PFSK-1 (cell line): Measurements from ENCODE around the gene CLIP1.

Experiments used
- FOXP2 ChIP-seq: optimal IDR thresholded peaks from 2 replicates; pipeline ENCODE3; 2011; ENCODE audit warnings: borderline replicate concordance, control low read depth, inconsistent platforms; ENCODE audit not compliant: insufficient read depth; ENCODE audit errors: extremely low read length, extremely low read depth
- POLR2AphosphoS5 ChIP-seq: IDR thresholded peaks from 2 replicates; pipeline ENCODE4 v1.6.1; 2012; ENCODE audit warnings: low read depth, mild to moderate bottlenecking, control low read depth, low read length, moderate library complexity
- REST ChIP-seq, 2 experiments: IDR thresholded peaks; 2 replicates each; pipeline versions ENCODE4 v1.6.1 to v1.8.0; 2011 to 2012; ENCODE audit warnings: low read depth in 2 of 2, low read length in 2 of 2, control low read depth in 1 of 2, inconsistent platforms in 1 of 2, mild to moderate bottlenecking in 1 of 2, moderate library complexity in 1 of 2; ENCODE audit not compliant: insufficient read depth in 1 of 2
- SIN3A ChIP-seq: IDR thresholded peaks from 2 replicates; pipeline ENCODE4 v1.6.1; 2012; ENCODE audit warnings: mild to moderate bottlenecking, low read length, moderate library complexity, borderline replicate concordance; ENCODE audit not compliant: insufficient read depth
- TAF1 ChIP-seq: IDR thresholded peaks from 2 replicates; pipeline ENCODE4 v1.6.1; 2012; ENCODE audit warnings: low read length, control low read depth, borderline replicate concordance; ENCODE audit not compliant: insufficient read depth

- TF ChIP-seq SIN3A (no peak), TAF1 (no peak), POLR2AphosphoS5 (no peak), REST (IDR thresholded peaks at IDR 0.05; ENCODE audit: insufficient read depth in 1 of 2, low read depth in 2 of 2, low read length in 2 of 2) (no peak), FOXP2 (no peak)
These were observed 86.2 kb downstream of the CLIP1 start for GRCh38 chr12:122336015-122336946.
